ENCODE results near the gene AP1M2. TPM values are rescaled to one million over a fixed set of nuclear protein-coding genes. Genes with fewer than 3 reads are reported as not detected.

The AP1M2 gene
- total RNA-seq, 1 donor from 2014 or later: 3.6 TPM

- no peak overlapping the region for H3K4me3 ChIP-seq
- peaks cover 4% of the 10 kb centered on the region for H3K4me1 Mint-ChIP-seq
- no peak overlapping the region for H3K4me3 Mint-ChIP-seq
- no peaks in the 10 kb centered on the region for H3K9me3 Mint-ChIP-seq
- no peak overlapping the region for H3K27ac Mint-ChIP-seq
- H3K36me3 Mint-ChIP-seq: peaks cover 5% of the 10 kb centered on the region
- no peak overlapping the region for H3K27ac ChIP-seq
- H3K27me3 ChIP-seq: no peaks in the 10 kb centered on the region
- H3K9ac ChIP-seq: no peak overlapping the region
- H3K36me3 ChIP-seq: no peaks in the 10 kb centered on the region
- peaks cover 3% of the 10 kb centered on the region for H3K27me3 Mint-ChIP-seq (ENCODE audit: insufficient read depth, low read depth)
- H3K9me3 ChIP-seq (ENCODE audit: low read depth): no peaks in the 10 kb centered on the region
- no peaks in the 10 kb centered on the region for H3K4me1 ChIP-seq
- peaks cover 12% of the 10 kb centered on the region for H4K20me1 ChIP-seq (ENCODE audit: low read depth)
- H3F3A ChIP-seq (ENCODE audit: low read depth): no peaks in the 10 kb centered on the region
- no peak overlapping the region for H3K4me2 ChIP-seq
- no peak for DNase-seq (ENCODE audit: low spot score)
- peaks cover 87% of the 10 kb centered on the region for H3K79me2 ChIP-seq (ENCODE audit: low read depth)
- no peak for TF ChIP-seq CTCF (IDR thresholded peaks at IDR 0.05)
- no peak for TF ChIP-seq EZH2 (IDR thresholded peaks at IDR 0.05)
- no peak for TF ChIP-seq EZH2phosphoT487 (IDR thresholded peaks at IDR 0.05)
- no peak overlapping the region for H2AFZ ChIP-seq (replicated peaks)
These were observed 28.4 kb upstream of the AP1M2 start for GRCh38 chr19:10615429-10616023.

- H2AFZ ChIP-seq (replicated peaks): no peak overlapping the region
- no peak overlapping the region for H3K4me2 ChIP-seq
- H3K36me3 ChIP-seq: no peaks in the 10 kb centered on the region
- TF ChIP-seq EZH2 (IDR thresholded peaks at IDR 0.05) (no peak), CTCF (IDR thresholded peaks at IDR 0.05) (no peak), EZH2phosphoT487 (IDR thresholded peaks at IDR 0.05) (no peak)
- H3K27me3 ChIP-seq: no peaks in the 10 kb centered on the region
- Mint-ChIP-seq H3K27ac (no peak overlapping the region), H3K4me3 (no peak overlapping the region), H3K36me3 (peaks cover 5% of the 10 kb centered on the region), H3K4me1 (peaks cover 3% of the 10 kb centered on the region), H3K27me3 (ENCODE audit: insufficient read depth, low read depth) (peaks cover 3% of the 10 kb centered on the region), H3K9me3 (no peaks in the 10 kb centered on the region)
- H3K9me3 ChIP-seq (ENCODE audit: low read depth): no peaks in the 10 kb centered on the region
- no peak overlapping the region for H3K9ac ChIP-seq
- no peaks in the 10 kb centered on the region for H3F3A ChIP-seq (ENCODE audit: low read depth)
- DNase-seq (ENCODE audit: low spot score): no peak
- no peak overlapping the region for H3K27ac ChIP-seq
- peaks cover 89% of the 10 kb centered on the region for H3K79me2 ChIP-seq (ENCODE audit: low read depth)
- H3K4me1 ChIP-seq: no peaks in the 10 kb centered on the region
- peaks cover 21% of the 10 kb centered on the region for H4K20me1 ChIP-seq (ENCODE audit: low read depth)
- no peak overlapping the region for H3K4me3 ChIP-seq
These were observed 25.5 kb upstream of the AP1M2 start for GRCh38 chr19:10612499-10613119.

GRCh38 chr19:10611907-10612306 is 24.8 kb upstream of the AP1M2 start:
- H3K4me1 ChIP-seq: no peaks in the 10 kb centered on the region
- H2AFZ ChIP-seq (replicated peaks): no peak overlapping the region
- no peak overlapping the region for H3K4me3 ChIP-seq
- peaks cover 26% of the 10 kb centered on the region for H4K20me1 ChIP-seq (ENCODE audit: low read depth)
- Mint-ChIP-seq H3K9me3 (no peaks in the 10 kb centered on the region), H3K4me3 (no peak overlapping the region), H3K36me3 (peaks cover 8% of the 10 kb centered on the region), H3K4me1 (no peaks in the 10 kb centered on the region), H3K27me3 (ENCODE audit: insufficient read depth, low read depth) (no peaks in the 10 kb centered on the region), H3K27ac (no peak overlapping the region)
- no peaks in the 10 kb centered on the region for H3K27me3 ChIP-seq
- H3K27ac ChIP-seq: no peak overlapping the region
- no peaks in the 10 kb centered on the region for H3K9me3 ChIP-seq (ENCODE audit: low read depth)
- H3K36me3 ChIP-seq: no peaks in the 10 kb centered on the region
- H3F3A ChIP-seq (ENCODE audit: low read depth): no peaks in the 10 kb centered on the region
- no peak overlapping the region for H3K9ac ChIP-seq
- DNase-seq (ENCODE audit: low spot score): no peak
- no peak overlapping the region for H3K4me2 ChIP-seq
- no peak for TF ChIP-seq EZH2phosphoT487 (IDR thresholded peaks at IDR 0.05)
- TF ChIP-seq EZH2 (IDR thresholded peaks at IDR 0.05): no peak
- TF ChIP-seq CTCF (IDR thresholded peaks at IDR 0.05): no peak
- peaks cover 86% of the 10 kb centered on the region for H3K79me2 ChIP-seq (ENCODE audit: low read depth)
